NB4 (cell line): ENCODE data around the gene RYR2.

Experiments used
- CTCF ChIP-seq: IDR thresholded peaks from one replicate; pipeline ENCODE4 v1.5.1; 2012; ENCODE audit warnings: low read depth, low read length
- MAX ChIP-seq: IDR thresholded peaks from 2 replicates; pipeline ENCODE4 v1.6.1; 2011; ENCODE audit warnings: low read depth, low read length
- POLR2A ChIP-seq: IDR thresholded peaks from 2 replicates; pipeline ENCODE4 v1.6.1; 2011; ENCODE audit warnings: mild to moderate bottlenecking; ENCODE audit not compliant: insufficient read length; ENCODE audit errors: extremely low read depth

DNA sequence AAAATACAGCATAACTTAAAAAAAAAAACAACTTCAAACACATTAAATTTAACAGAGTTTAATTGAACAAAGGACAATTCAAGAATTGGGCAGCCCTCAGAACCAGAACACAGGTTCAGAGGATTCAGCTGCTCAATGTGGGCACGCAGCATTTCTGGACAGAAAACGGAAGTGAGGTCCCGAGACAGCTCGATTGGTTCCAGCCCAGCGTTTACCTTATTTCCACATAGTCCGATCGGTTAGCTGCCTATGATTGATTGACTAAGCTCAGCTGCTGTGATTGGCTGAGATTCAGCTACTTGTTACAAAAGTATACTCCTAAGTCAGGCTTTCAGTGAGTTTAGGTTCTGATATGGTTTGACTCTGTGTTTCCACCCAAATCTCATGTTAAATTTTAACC, 815.5 kb downstream of the RYR2 start:
- TF ChIP-seq CTCF (no peak), POLR2A (no peak), MAX (no peak)
